Measurements from ENCODE around the gene NAV1. TPM values are rescaled to one million over a fixed set of nuclear protein-coding genes. Genes with fewer than 3 reads are reported as not detected.
A peak's percentile ranks its signal among the peaks of the same experiment; 100 is the strongest.

Gene NAV1
- total RNA-seq, 2 experiments from 2014 or later, result 1.6 to 2.1 TPM

- Mint-ChIP-seq H3K4me3 (no peak overlapping the region), H3K27me3 (no peaks in the 10 kb centered on the region), H3K4me1 (ENCODE audit: low read depth) (peaks cover 12% of the 10 kb centered on the region), H3K27ac (no peak overlapping the region), H3K9me3 (no peaks in the 10 kb centered on the region), H3K36me3 (ENCODE audit: low read depth) (no peaks in the 10 kb centered on the region)
- TF ChIP-seq CTCF (IDR thresholded peaks at IDR 0.05), result no peak
- ATAC-seq (no peak), DNase-seq (no peak)
- intact Hi-C loops (cut with micrococcal nuclease), result loop anchor here (1.0 to 5.0 kb wide), 2 partner anchors 31 to 66 kb away; no protein-coding TSS in a partner anchor
- CTCF ChIA-PET, result interaction anchor here (0.6 to 30.4 kb wide), 38 partner anchors 10 to 486 kb away, joined by 3 to 796 read pairs (median 4); partner anchors contain the start of gene PHLDA3
- POLR2A ChIA-PET, result interaction anchor here (1.6 kb wide), 1 partner anchor 31 kb away, joined by 9 read pairs; no protein-coding TSS in a partner anchor
Observed at GRCh38 chr1:201513498-201514243, 25.3 kb upstream of the NAV1 start.

- Mint-ChIP-seq H3K4me3 (no peak overlapping the region), H3K36me3 (ENCODE audit: low read depth) (no peaks in the 10 kb centered on the region), H3K4me1 (ENCODE audit: low read depth) (peaks cover 9% of the 10 kb centered on the region), H3K9me3 (no peaks in the 10 kb centered on the region), H3K27ac (no peak overlapping the region), H3K27me3 (no peaks in the 10 kb centered on the region)
- no peak for TF ChIP-seq CTCF (IDR thresholded peaks at IDR 0.05)
- intact Hi-C loops (cut with micrococcal nuclease), result loop anchor here (5.0 kb wide), 1 partner anchor 67 kb away; no protein-coding TSS in a partner anchor
- ChIA-PET CTCF (interaction anchor here (0.9 to 30.4 kb wide), 7 partner anchors 10 to 79 kb away, joined by 3 to 796 read pairs (median 33); partner anchors contain the start of gene PHLDA3), POLR2A (no interaction called here)
- DNase-seq (no peak), ATAC-seq (no peak)
Observed at GRCh38 chr1:201514466-201514865, 24.5 kb upstream of the NAV1 start.

- Mint-ChIP-seq H3K4me1 (ENCODE audit: low read depth) (peaks cover 7% of the 10 kb centered on the region), H3K4me3 (no peak overlapping the region), H3K36me3 (ENCODE audit: low read depth) (peaks cover 2% of the 10 kb centered on the region), H3K27me3 (no peaks in the 10 kb centered on the region), H3K9me3 (no peaks in the 10 kb centered on the region), H3K27ac (no peak overlapping the region)
- CTCF ChIA-PET, result interaction anchor here (1.1 to 30.4 kb wide), 5 partner anchors 8 to 79 kb away, joined by 3 to 796 read pairs (median 6); partner anchors contain the start of gene CSRP1
- intact Hi-C loops (cut with micrococcal nuclease), result no loop called here
- TF ChIP-seq CTCF (IDR thresholded peaks at IDR 0.05), result no peak
- no peak for ATAC-seq
- no peak for DNase-seq
- POLR2A ChIA-PET, result no interaction called here
Observed at GRCh38 chr1:201515062-201515750, 23.7 kb upstream of the NAV1 start.

GRCh38 chr1:201515895-201516294, 23.0 kb upstream of the NAV1 start:
- no peaks in the 10 kb centered on the region for H3K27me3 Mint-ChIP-seq
- H3K27ac Mint-ChIP-seq, result no peak overlapping the region
- ChIA-PET POLR2A (no interaction called here), CTCF (interaction anchor here (0.5 to 30.4 kb wide), 5 partner anchors 9 to 80 kb away, joined by 3 to 796 read pairs (median 4); partner anchors contain the start of gene CSRP1)
- peak; percentile 52 for ATAC-seq
- intact Hi-C loops (cut with micrococcal nuclease), result no loop called here
- no peak overlapping the region for H3K4me3 Mint-ChIP-seq
- DNase-seq, result no peak
- no peaks in the 10 kb centered on the region for H3K9me3 Mint-ChIP-seq
- TF ChIP-seq CTCF (IDR thresholded peaks at IDR 0.05), result no peak
- peaks cover 7% of the 10 kb centered on the region for H3K4me1 Mint-ChIP-seq (ENCODE audit: low read depth)
- H3K36me3 Mint-ChIP-seq (ENCODE audit: low read depth), result peaks cover 5% of the 10 kb centered on the region

All from activated CD8-positive, alpha-beta T cell treated with anti-CD3 and anti-CD28 coated beads for 36 hours (primary cell).